Smooth muscle cell (in vitro differentiated cells): ENCODE data around the gene DCAF5. TPM values are rescaled to one million over a fixed set of nuclear protein-coding genes. Genes with fewer than 3 reads are reported as not detected.

Experiments used
- DNase-seq: peaks from one replicate; lab custom pipeline; 2025; ENCODE audit not compliant: unreplicated experiment; lab: John Stamatoyannopoulos, UW
- H2AFZ ChIP-seq: fragments of 200-600 bp; sonication (generic); 2 replicates; pipeline ENCODE4 v1.6.0; 2016; ENCODE audit warnings: antibody characterized with exemption, low read depth, mild to moderate bottlenecking
- H3F3A ChIP-seq: fragments of 200-600 bp; sonication (generic); 2 replicates; pipeline ENCODE4 v1.6.0; 2017; ENCODE audit warnings: antibody characterized with exemption, low read depth
- H3K27ac ChIP-seq: fragments of 200-600 bp; sonication (generic); 2 replicates; pipeline ENCODE4 v1.5.1; 2016; ENCODE audit warnings: low read depth, mild to moderate bottlenecking
- H3K27me3 ChIP-seq: fragments of 200-600 bp; sonication (generic); 2 replicates; pipeline ENCODE4 v1.6.1; 2016; ENCODE audit warnings: low read depth, mild to moderate bottlenecking
- H3K36me3 ChIP-seq: fragments of 200-600 bp; sonication (generic); 2 replicates; pipeline ENCODE4 v1.5.1; 2016; ENCODE audit warnings: low read depth
- H3K4me1 ChIP-seq: fragments of 200-600 bp; sonication (generic); 2 replicates; pipeline ENCODE4 v1.5.1; 2016; ENCODE audit warnings: low read depth
- H3K4me2 ChIP-seq: fragments of 200-600 bp; sonication (generic); 2 replicates; pipeline ENCODE4 v1.6.0; 2016; ENCODE audit warnings: mild to moderate bottlenecking
- H3K4me3 ChIP-seq: fragments of 200-600 bp; sonication (generic); 2 replicates; pipeline ENCODE4 v1.5.1; 2016; ENCODE audit warnings: mild to moderate bottlenecking
- H3K79me2 ChIP-seq: fragments of 200-600 bp; sonication (generic); 2 replicates; pipeline ENCODE4 v1.6.0; 2016; ENCODE audit warnings: low read depth, mild to moderate bottlenecking
- H3K9ac ChIP-seq: fragments of 200-600 bp; sonication (generic); 2 replicates; pipeline ENCODE4 v1.6.0; 2016; ENCODE audit warnings: low read depth
- H3K9me3 ChIP-seq: fragments of 200-600 bp; sonication (generic); replicated peaks from 2 replicates; pipeline ENCODE4 v1.5.1; 2016; ENCODE audit warnings: low read depth
- H4K20me1 ChIP-seq: fragments of 200-600 bp; sonication (generic); 2 replicates; pipeline ENCODE4 v1.6.0; 2016; ENCODE audit warnings: low read depth
- CTCF ChIP-seq: fragments of 200-600 bp; sonication (generic); IDR thresholded peaks from 2 replicates; pipeline ENCODE4 v1.5.1; 2017; ENCODE audit warnings: borderline replicate concordance, mild to moderate bottlenecking, antibody characterized with exemption; ENCODE audit not compliant: insufficient read depth, poor library complexity, severe bottlenecking
- WGBS: methylation state at CpG from one replicate; pipeline ENCODE4 v1.1.7; 2016; ENCODE audit warnings: low lambda C conversion rate; 5-methylcytosine and 5-hydroxymethylcytosine counted together
- polyA plus RNA-seq: library from polyadenylated mRNA; unstranded; fragments of >200 nt; fragmentation: Nextera tagmentation; extraction: Ambion mirVana; gene quantifications from 2 replicates; pipeline ENCODE4 v1.2.1, GENCODE V29; 2016
- total RNA-seq: library from RNA; depleted of rRNA; stranded (reverse); fragments of >200 nt; gene quantifications from 2 replicates; pipeline ENCODE4 v1.2.3, GENCODE V29; 2014

DCAF5 gene
- total and polyA plus RNA-seq, 2 experiments from 2014 or later, result 23.0 to 45.4 TPM

- no peak overlapping the region for H3K27ac ChIP-seq
- peaks cover 19% of the 10 kb centered on the region for H3K4me1 ChIP-seq
- no peak overlapping the region for H3K4me3 ChIP-seq
- DNase-seq, result no peak
- 67% methylated on average over 2 of the region's 2 CpGs for WGBS
- H3F3A ChIP-seq, result peaks cover 4% of the 10 kb centered on the region
- H3K9me3 ChIP-seq, result no peaks in the 10 kb centered on the region
- TF ChIP-seq CTCF, result no peak
- H3K9ac ChIP-seq, result no peak overlapping the region
- H3K79me2 ChIP-seq, result peaks cover 77% of the 10 kb centered on the region
- no peaks in the 10 kb centered on the region for H3K27me3 ChIP-seq
- H2AFZ ChIP-seq, result no peak overlapping the region
- no peak overlapping the region for H3K4me2 ChIP-seq
- H3K36me3 ChIP-seq, result no peaks in the 10 kb centered on the region
- H4K20me1 ChIP-seq, result peaks cover 61% of the 10 kb centered on the region
Observed at GRCh38 chr14:69149461-69150244, 3.3 kb downstream of the DCAF5 start.

DNA sequence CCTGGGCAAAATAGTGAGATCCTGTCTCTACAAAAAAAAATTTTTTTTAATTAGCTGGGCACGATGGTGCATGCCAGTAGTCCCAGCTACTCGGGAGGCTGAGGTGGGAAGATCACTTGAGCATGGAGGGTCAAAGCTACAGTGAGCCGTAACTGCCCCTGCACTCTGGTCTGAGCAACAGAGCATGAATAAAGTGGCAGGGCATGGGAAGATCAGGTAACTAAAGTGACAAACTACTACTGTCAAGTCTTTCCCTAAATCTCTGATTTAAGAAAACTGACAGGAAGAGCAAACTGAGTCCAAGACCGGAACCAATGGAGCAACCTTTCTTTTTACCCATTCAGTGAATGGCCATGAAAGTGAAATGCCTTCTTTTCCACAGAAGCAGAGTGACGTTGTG lies 10.8 kb downstream of the DCAF5 start:
- Histone ChIP-seq H3K79me2 (peaks cover 85% of the 10 kb centered on the region), H3K27ac (no peak overlapping the region), H3K9ac (no peak overlapping the region), H4K20me1 (peaks cover 98% of the 10 kb centered on the region), H3K36me3 (no peaks in the 10 kb centered on the region), H3F3A (peaks cover 7% of the 10 kb centered on the region), H2AFZ (no peak overlapping the region), H3K4me1 (peaks cover 17% of the 10 kb centered on the region), H3K4me3 (no peak overlapping the region), H3K4me2 (no peak overlapping the region), H3K9me3 (no peaks in the 10 kb centered on the region), H3K27me3 (no peaks in the 10 kb centered on the region)
- no peak for DNase-seq
- no peak for TF ChIP-seq CTCF
- 96% methylated on average over 5 of the region's 5 CpGs for WGBS

- TF ChIP-seq CTCF, result no peak
- no peak overlapping the region for H3K27ac ChIP-seq
- H3K79me2 ChIP-seq, result peaks cover 85% of the 10 kb centered on the region
- H4K20me1 ChIP-seq, result peaks cover 98% of the 10 kb centered on the region
- H3K36me3 ChIP-seq, result no peaks in the 10 kb centered on the region
- H2AFZ ChIP-seq, result no peak overlapping the region
- H3F3A ChIP-seq, result peaks cover 7% of the 10 kb centered on the region
- H3K9me3 ChIP-seq, result no peaks in the 10 kb centered on the region
- no peak overlapping the region for H3K4me2 ChIP-seq
- peaks cover 20% of the 10 kb centered on the region for H3K4me1 ChIP-seq
- no peak overlapping the region for H3K9ac ChIP-seq
- WGBS, result 100% methylated on average over 1 of the region's 1 CpG
- H3K27me3 ChIP-seq, result no peaks in the 10 kb centered on the region
- H3K4me3 ChIP-seq, result no peak overlapping the region
- DNase-seq, result no peak
Observed at GRCh38 chr14:69141550-69141949, 11.4 kb downstream of the DCAF5 start.

DNA sequence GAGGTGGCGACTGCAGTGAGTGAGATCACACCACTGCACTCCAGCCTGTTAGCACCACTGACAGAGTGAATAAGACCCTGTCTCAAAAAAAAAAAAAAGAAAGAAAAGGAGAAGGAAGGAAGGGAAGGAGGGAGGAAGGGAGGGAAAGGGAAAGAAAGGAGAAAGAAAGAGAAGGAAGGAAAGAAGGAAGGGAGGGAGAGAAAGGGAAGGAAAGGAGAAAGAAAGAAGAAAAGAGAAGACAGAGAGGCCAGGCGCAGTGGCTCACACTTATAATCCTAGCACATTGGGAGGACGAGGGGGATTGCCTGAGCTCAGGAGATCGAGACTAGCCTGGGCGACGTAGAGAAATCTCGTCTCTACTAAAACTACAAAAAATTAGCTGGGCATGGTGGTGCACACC lies 13.2 kb downstream of the DCAF5 start:
- H3K27me3 ChIP-seq, result no peaks in the 10 kb centered on the region
- H3K4me1 ChIP-seq, result peaks cover 20% of the 10 kb centered on the region
- H3K79me2 ChIP-seq, result peaks cover 85% of the 10 kb centered on the region
- H3K4me3 ChIP-seq, result no peak overlapping the region
- peaks cover 7% of the 10 kb centered on the region for H3F3A ChIP-seq
- no peak for TF ChIP-seq CTCF
- no peak overlapping the region for H3K27ac ChIP-seq
- no peak overlapping the region for H3K9ac ChIP-seq
- no peak for DNase-seq
- no peaks in the 10 kb centered on the region for H3K9me3 ChIP-seq
- 87% methylated on average over 7 of the region's 7 CpGs for WGBS
- H2AFZ ChIP-seq, result no peak overlapping the region
- no peaks in the 10 kb centered on the region for H3K36me3 ChIP-seq
- no peak overlapping the region for H3K4me2 ChIP-seq
- H4K20me1 ChIP-seq, result peaks cover 99% of the 10 kb centered on the region
